Gastrocnemius medialis (tissue), 4 donors: ENCODE results near the gene SPATA31D1. TPM values are rescaled to one million over a fixed set of nuclear protein-coding genes. Genes with fewer than 3 reads are reported as not detected.

Source experiments
- ATAC-seq, 2 donors: fragments of 150-250 bp; one replicate each; pipeline ENCODE4 v1.9.1; 2016
- DNase-seq, 2 donors: peaks; one replicate each; pipeline ENCODE4 v3.0.0-alpha.2; 2019
- H3K27ac ChIP-seq, 4 donors: fragments of 200-600 bp; sonication (generic); 1 replicate in 1 of 4; 2 replicates in 3 of 4; pipeline ENCODE4 v1.5.1; 2016 to 2018; ENCODE audit warnings: mild to moderate bottlenecking in 2 of 4, moderate library complexity in 1 of 4
- H3K27me3 ChIP-seq, 3 donors: fragments of 200-600 bp; sonication (generic) in 2 of 3; 1 replicate in 1 of 3; 2 replicates in 2 of 3; pipeline versions ENCODE4 v1.5.1 to v1.6.0; 2016 to 2019; ENCODE audit warnings: mild to moderate bottlenecking in 1 of 3, moderate library complexity in 1 of 3
- H3K36me3 ChIP-seq, 2 donors: fragments of 200-600 bp; sonication (generic) in 1 of 2; one replicate each; pipeline ENCODE4 v1.5.1; 2017 to 2018
- H3K4me1 ChIP-seq, 2 donors: fragments of 200-600 bp; sonication (generic) in 1 of 2; one replicate each; pipeline ENCODE4 v1.5.1; 2016 to 2017; ENCODE audit warnings: mild to moderate bottlenecking in 2 of 2
- H3K4me3 ChIP-seq, 4 donors: fragments of 200-600 bp; sonication (generic) in 3 of 4; 1 replicate in 1 of 4; 2 replicates in 3 of 4; pipeline ENCODE4 v1.5.1; 2016 to 2019; ENCODE audit warnings: mild to moderate bottlenecking in 2 of 4
- H3K9me3 ChIP-seq, 3 donors: fragments of 200-600 bp; sonication (generic) in 2 of 3; 1 replicate in 1 of 3; 2 replicates in 2 of 3; pipeline ENCODE4 v1.5.1; 2016 to 2019
- POLR2A ChIP-seq, 2 donors: fragments of 450-650 bp; IDR thresholded peaks; one replicate each; pipeline ENCODE4 v1.6.1; 2017; ENCODE audit warnings: antibody characterized with exemption in 2 of 2, mild to moderate bottlenecking in 2 of 2, moderate library complexity in 2 of 2
- in situ Hi-C, 4 donors: fragments of 200-750 bp; cut with MboI; loops; one replicate each; pipeline versions ENCODE4 v1.15.0 to v1.8.0; 2017; ENCODE audit warnings: low sequenced_read_pairs in 4 of 4
- intact Hi-C: fragments of 100-400 bp; cut with DNase I; formaldehyde crosslinking; loops from one replicate; pipeline ENCODE4 v1.15.1; 2023; ENCODE audit warnings: low total_unique reads
- total RNA-seq, 4 donors: library from RNA; depleted of rRNA; stranded (reverse); fragments of >200 nt; gene quantifications; one replicate each; pipeline versions ENCODE4 v1.1.0 to v1.2.3, GENCODE V29; 2016
- TF ChIP-seq, protein P1 (sequence below), 5 experiments: fragments of 450-650 bp in 3 of 5; fragments of 200-600 bp in 2 of 5; sonication (generic) in 2 of 5; IDR thresholded peaks in 4 of 5; conservative IDR thresholded peaks in 1 of 5; 1 replicate in 4 of 5; 2 replicates in 1 of 5; pipeline ENCODE4 v1.5.1; 2016 to 2019; ENCODE audit warnings: antibody characterized with exemption in 5 of 5, mild to moderate bottlenecking in 3 of 5, moderate library complexity in 3 of 5

The SPATA31D1 gene
- total RNA-seq, 4 donors from 2014 or later = not detected

DNA sequence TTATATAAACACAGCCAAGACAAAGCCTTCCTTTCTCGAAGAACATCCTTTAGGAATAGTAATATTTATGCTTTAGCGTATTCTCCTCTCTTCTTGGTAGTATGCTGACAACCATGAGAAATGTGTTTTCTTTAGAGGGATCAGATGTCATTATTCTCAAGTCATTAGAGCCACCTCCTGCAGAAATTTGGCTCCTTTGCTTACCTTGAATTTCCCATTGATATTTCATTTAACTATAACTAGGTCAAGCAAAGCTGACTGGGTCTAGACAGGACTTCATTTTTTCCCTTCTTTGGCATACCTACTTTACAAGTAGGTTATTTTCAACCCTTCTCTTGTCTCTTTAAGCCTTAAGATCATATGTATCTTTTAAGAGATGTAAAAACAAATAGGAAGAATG, 50.3 kb downstream of the SPATA31D1 start:
- DNase-seq = no peak
- no peak overlapping the region for H3K27ac ChIP-seq
- H3K4me3 ChIP-seq = no peak overlapping the region
- no peaks in the 10 kb centered on the region for H3K27me3 ChIP-seq
- H3K4me1 ChIP-seq = no peaks in the 10 kb centered on the region
- no peaks in the 10 kb centered on the region for H3K9me3 ChIP-seq
- intact Hi-C loops (no loop called here), in situ Hi-C loops (no loop called here)
- TF ChIP-seq POLR2A (IDR thresholded peaks at IDR 0.05) = no peak
- TF ChIP-seq, protein P1, sequence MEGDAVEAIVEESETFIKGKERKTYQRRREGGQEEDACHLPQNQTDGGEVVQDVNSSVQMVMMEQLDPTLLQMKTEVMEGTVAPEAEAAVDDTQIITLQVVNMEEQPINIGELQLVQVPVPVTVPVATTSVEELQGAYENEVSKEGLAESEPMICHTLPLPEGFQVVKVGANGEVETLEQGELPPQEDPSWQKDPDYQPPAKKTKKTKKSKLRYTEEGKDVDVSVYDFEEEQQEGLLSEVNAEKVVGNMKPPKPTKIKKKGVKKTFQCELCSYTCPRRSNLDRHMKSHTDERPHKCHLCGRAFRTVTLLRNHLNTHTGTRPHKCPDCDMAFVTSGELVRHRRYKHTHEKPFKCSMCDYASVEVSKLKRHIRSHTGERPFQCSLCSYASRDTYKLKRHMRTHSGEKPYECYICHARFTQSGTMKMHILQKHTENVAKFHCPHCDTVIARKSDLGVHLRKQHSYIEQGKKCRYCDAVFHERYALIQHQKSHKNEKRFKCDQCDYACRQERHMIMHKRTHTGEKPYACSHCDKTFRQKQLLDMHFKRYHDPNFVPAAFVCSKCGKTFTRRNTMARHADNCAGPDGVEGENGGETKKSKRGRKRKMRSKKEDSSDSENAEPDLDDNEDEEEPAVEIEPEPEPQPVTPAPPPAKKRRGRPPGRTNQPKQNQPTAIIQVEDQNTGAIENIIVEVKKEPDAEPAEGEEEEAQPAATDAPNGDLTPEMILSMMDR (IDR thresholded peaks at IDR 0.05 in 4 of 5, conservative IDR thresholded peaks at IDR 0.05 in 1 of 5) = no peak
- no peaks in the 10 kb centered on the region for H3K36me3 ChIP-seq
- ATAC-seq = no peak

Other genes starting within 250 kb of the SPATA31D1 start
- not detected for gene SPATA31D4, start 60.3 kb upstream of the SPATA31D1 start, total RNA-seq
- gene SPATA31D3, start 45.3 kb upstream of the SPATA31D1 start, total RNA-seq = not detected